Body of pancreas (tissue), 4 donors: ENCODE results near the gene MSANTD4.

Experiments used
- POLR2A ChIP-seq, 3 donors: fragments of 450-650 bp; IDR thresholded peaks; one replicate each; pipeline ENCODE4 v1.6.1; 2016; ENCODE audit warnings: antibody characterized with exemption in 3 of 3, mild to moderate bottlenecking in 2 of 3
- TF ChIP-seq, protein P1 (sequence below), 7 experiments: fragments of 450-650 bp in 4 of 7; fragments of 200-600 bp in 3 of 7; sonication (generic) in 3 of 7; IDR thresholded peaks; one replicate each; pipeline ENCODE4 v1.5.1; 2016 to 2019; ENCODE audit warnings: antibody characterized with exemption in 7 of 7

DNA sequence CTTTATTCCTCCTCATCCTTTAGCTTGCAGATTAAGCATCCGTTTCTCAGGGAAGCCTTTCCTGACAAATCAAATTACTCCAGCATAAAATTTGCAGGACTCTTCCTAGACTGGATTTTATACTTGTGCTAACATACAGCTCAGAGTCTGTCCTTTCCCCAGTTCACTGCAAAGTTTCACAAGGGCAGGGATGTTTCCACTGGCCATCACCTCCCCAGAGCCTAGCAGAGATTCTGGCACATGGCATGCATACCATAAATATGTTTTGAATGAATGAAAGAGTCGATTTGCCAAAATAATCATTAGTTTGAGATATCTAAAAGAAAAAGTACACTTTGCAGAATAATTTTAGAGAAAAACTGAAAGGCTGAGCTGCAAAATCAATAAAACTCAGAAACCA lies 10.6 kb downstream of the MSANTD4 start:
- TF ChIP-seq, protein P1, sequence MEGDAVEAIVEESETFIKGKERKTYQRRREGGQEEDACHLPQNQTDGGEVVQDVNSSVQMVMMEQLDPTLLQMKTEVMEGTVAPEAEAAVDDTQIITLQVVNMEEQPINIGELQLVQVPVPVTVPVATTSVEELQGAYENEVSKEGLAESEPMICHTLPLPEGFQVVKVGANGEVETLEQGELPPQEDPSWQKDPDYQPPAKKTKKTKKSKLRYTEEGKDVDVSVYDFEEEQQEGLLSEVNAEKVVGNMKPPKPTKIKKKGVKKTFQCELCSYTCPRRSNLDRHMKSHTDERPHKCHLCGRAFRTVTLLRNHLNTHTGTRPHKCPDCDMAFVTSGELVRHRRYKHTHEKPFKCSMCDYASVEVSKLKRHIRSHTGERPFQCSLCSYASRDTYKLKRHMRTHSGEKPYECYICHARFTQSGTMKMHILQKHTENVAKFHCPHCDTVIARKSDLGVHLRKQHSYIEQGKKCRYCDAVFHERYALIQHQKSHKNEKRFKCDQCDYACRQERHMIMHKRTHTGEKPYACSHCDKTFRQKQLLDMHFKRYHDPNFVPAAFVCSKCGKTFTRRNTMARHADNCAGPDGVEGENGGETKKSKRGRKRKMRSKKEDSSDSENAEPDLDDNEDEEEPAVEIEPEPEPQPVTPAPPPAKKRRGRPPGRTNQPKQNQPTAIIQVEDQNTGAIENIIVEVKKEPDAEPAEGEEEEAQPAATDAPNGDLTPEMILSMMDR (IDR thresholded peaks at IDR 0.05) = no peak
- no peak for TF ChIP-seq POLR2A (IDR thresholded peaks at IDR 0.05)
